CD4-positive, alpha-beta memory T cell (primary cell): ENCODE data around the gene CSPG4. TPM values are rescaled to one million over a fixed set of nuclear protein-coding genes. Genes with fewer than 3 reads are reported as not detected.

ENCODE experiments used
- CTCF ChIA-PET: fragments of 350-600 bp; sonication (Branson Sonifier 250); formaldehyde crosslinking; loops from one replicate; lab custom pipeline; 2021; ENCODE audit warnings: inconsistent platforms; ENCODE audit not compliant: partially characterized antibody; lab: Charles Lee
- POLR2A ChIA-PET: fragments of 350-600 bp; sonication (Branson Sonifier 250); formaldehyde crosslinking; loops from one replicate; lab custom pipeline; 2021; ENCODE audit not compliant: partially characterized antibody; lab: Charles Lee
- DNase-seq, 5 donors: peaks; one replicate each; pipeline versions ENCODE4 v3.0.0 to v3.0.0-alpha.2; 2020 to 2022; ENCODE audit warnings: mixed read lengths in 1 of 5
- H3K27ac ChIP-seq: one replicate; pipeline ENCODE4 v1.7.0; 2013; ENCODE audit warnings: low read depth, low read length
- H3K27me3 ChIP-seq: 2 replicates; pipeline ENCODE4 v1.7.0; 2013; ENCODE audit warnings: mild to moderate bottlenecking, low read length, moderate library complexity; ENCODE audit not compliant: insufficient read depth
- H3K36me3 ChIP-seq: 2 replicates; pipeline ENCODE4 v1.7.0; 2013; ENCODE audit warnings: mild to moderate bottlenecking, low read length, moderate library complexity; ENCODE audit not compliant: insufficient read depth
- H3K4me1 ChIP-seq: 2 replicates; pipeline ENCODE4 v1.7.0; 2013; ENCODE audit warnings: mild to moderate bottlenecking, low read length, moderate library complexity; ENCODE audit not compliant: insufficient read depth
- H3K4me3 ChIP-seq, 2 donors: one replicate each; pipeline ENCODE4 v1.7.0; 2013; ENCODE audit warnings: low read length in 2 of 2, mild to moderate bottlenecking in 1 of 2
- H3K9me3 ChIP-seq, 2 donors: one replicate each; pipeline ENCODE4 v1.7.0; 2013; ENCODE audit warnings: low read length in 2 of 2, control low read depth in 1 of 2; ENCODE audit not compliant: control insufficient read depth in 1 of 2
- H3K27ac Mint-ChIP-seq, 7 donors: one replicate each; pipeline ENCODE4 v1.8.0; 2020 to 2021; ENCODE audit warnings: mixed read lengths in 7 of 7, mild to moderate bottlenecking in 6 of 7, inconsistent platforms in 3 of 7, moderate library complexity in 3 of 7
- H3K27me3 Mint-ChIP-seq, 2 donors: one replicate each; pipeline ENCODE4 v1.8.0; 2020 to 2021; ENCODE audit warnings: mixed read lengths in 2 of 2
- H3K36me3 Mint-ChIP-seq, 2 donors: one replicate each; pipeline ENCODE4 v1.8.0; 2020 to 2021; ENCODE audit warnings: mixed read lengths in 2 of 2, inconsistent platforms in 1 of 2, mild to moderate bottlenecking in 1 of 2
- H3K4me1 Mint-ChIP-seq, 4 donors: one replicate each; pipeline ENCODE4 v1.8.0; 2020 to 2021; ENCODE audit warnings: mixed read lengths in 4 of 4, mild to moderate bottlenecking in 1 of 4
- H3K4me3 Mint-ChIP-seq, 8 donors: one replicate each; pipeline ENCODE4 v1.8.0; 2020 to 2021; ENCODE audit warnings: mixed read lengths in 8 of 8, mild to moderate bottlenecking in 7 of 8, moderate library complexity in 6 of 8, inconsistent platforms in 3 of 8
- H3K9me3 Mint-ChIP-seq, 8 donors: one replicate each; pipeline ENCODE4 v1.8.0; 2020 to 2021; ENCODE audit warnings: mixed read lengths in 8 of 8, mild to moderate bottlenecking in 5 of 8, inconsistent platforms in 3 of 8, moderate library complexity in 1 of 8
- intact Hi-C: fragments of 100-400 bp; cut with micrococcal nuclease; formaldehyde crosslinking; loops from one replicate; pipeline ENCODE4 v1.15.1; 2023
- polyA plus RNA-seq, 2 donors: library from polyadenylated mRNA; unstranded; fragments of 300-500 nt; fragmentation: Illumina TruSeq; gene quantifications; one replicate each; pipeline ENCODE4 v1.2.3, GENCODE V29; 2021
- total RNA-seq, 2 experiments: library from RNA; stranded (reverse); gene quantifications; one replicate each; pipeline ENCODE4 v1.2.3, GENCODE V29; 2021

Gene CSPG4
- total and polyA plus RNA-seq, 4 experiments from 2014 or later = not detected

DNA sequence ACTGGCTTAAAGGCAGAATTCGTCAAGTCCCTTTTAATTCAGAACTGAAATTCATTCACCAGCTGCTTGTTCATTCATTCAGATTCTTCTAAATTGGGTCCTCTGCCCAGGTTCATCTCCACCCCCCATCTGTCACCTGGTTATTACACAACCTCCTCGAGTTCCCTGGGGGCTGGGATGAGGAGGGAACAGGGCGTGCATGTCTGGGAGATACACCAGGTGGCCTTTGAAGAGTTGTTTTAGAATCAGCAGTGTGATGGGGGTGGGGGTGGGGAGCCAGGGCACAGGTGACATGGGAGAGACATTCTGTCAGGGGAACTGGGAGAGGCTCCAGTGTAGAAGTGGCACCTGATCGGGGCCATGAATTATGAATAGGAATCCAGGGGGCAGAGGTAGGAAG, 56.7 kb downstream of the CSPG4 start:
- CTCF ChIA-PET = no interaction called here
- H3K4me1 ChIP-seq = peaks cover 15% of the 10 kb centered on the region
- H3K4me3 ChIP-seq = no peak overlapping the region
- H3K9me3 Mint-ChIP-seq = no peaks in the 10 kb centered on the region
- intact Hi-C loops = no loop called here
- H3K36me3 Mint-ChIP-seq = no peaks in the 10 kb centered on the region
- peak overlapping the region in 1 of 7 donors; percentile 18 for H3K27ac Mint-ChIP-seq
- H3K27me3 ChIP-seq = no peaks in the 10 kb centered on the region
- no peak overlapping the region for H3K27ac ChIP-seq
- DNase-seq = no peak
- H3K27me3 Mint-ChIP-seq = no peaks in the 10 kb centered on the region
- H3K4me1 Mint-ChIP-seq = peaks cover 7 to 17% (median 11%) of the 10 kb centered on the region in 4 donors
- no peaks in the 10 kb centered on the region for H3K9me3 ChIP-seq
- H3K36me3 ChIP-seq = no peaks in the 10 kb centered on the region
- POLR2A ChIA-PET = no interaction called here
- H3K4me3 Mint-ChIP-seq = no peak overlapping the region

DNA sequence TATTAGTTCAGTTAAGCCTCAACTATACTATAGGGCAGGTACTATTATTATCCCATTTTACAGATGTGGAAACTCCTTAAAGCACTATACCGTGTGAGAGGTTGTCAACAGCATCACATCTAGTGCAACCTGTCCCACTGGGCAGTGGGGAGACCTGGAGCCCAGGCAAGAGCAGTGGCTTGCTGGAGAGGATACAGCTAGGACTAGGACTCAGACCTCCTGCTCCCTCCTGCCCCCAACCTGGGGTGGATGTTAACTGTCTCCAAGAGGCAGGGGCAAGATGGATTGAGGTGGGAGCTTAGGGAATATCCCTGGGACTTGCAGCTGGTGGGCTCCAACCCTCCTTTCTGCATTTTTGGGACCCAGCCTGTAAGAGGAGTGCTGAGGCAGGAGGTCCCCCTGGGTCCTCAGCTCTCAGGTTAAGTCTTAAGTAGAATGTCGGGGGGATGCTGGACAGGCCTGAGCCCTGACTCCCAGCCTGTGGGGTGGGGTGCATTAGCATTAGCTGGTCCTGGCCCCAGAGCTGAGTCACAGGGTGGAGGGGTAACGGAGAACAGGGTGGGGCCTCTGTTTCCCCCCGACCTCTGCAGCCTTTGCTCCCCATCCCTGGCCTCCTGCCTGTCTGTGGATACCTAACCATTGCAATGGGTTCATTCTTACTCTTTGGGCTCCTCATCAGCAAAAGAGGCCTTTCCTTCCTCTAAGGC, 58.3 kb downstream of the CSPG4 start:
- H3K27me3 Mint-ChIP-seq = no peaks in the 10 kb centered on the region
- no peaks in the 10 kb centered on the region for H3K36me3 Mint-ChIP-seq
- POLR2A ChIA-PET = interaction anchor here (1.1 kb wide), 1 partner anchor 15 kb away, joined by 3 read pairs; no protein-coding TSS in a partner anchor
- Histone ChIP-seq H3K4me1 (peaks cover 16% of the 10 kb centered on the region), H3K27me3 (no peaks in the 10 kb centered on the region), H3K36me3 (no peaks in the 10 kb centered on the region), H3K4me3 (no peak overlapping the region), H3K9me3 (no peaks in the 10 kb centered on the region), H3K27ac (no peak overlapping the region)
- peaks cover 10 to 33% (median 24%) of the 10 kb centered on the region in 4 donors for H3K4me1 Mint-ChIP-seq
- H3K4me3 Mint-ChIP-seq = no peak overlapping the region
- H3K27ac Mint-ChIP-seq = peak overlapping the region in 1 of 7 donors; percentile 31
- CTCF ChIA-PET = no interaction called here
- intact Hi-C loops = no loop called here
- no peak for DNase-seq
- H3K9me3 Mint-ChIP-seq = no peaks in the 10 kb centered on the region

DNA sequence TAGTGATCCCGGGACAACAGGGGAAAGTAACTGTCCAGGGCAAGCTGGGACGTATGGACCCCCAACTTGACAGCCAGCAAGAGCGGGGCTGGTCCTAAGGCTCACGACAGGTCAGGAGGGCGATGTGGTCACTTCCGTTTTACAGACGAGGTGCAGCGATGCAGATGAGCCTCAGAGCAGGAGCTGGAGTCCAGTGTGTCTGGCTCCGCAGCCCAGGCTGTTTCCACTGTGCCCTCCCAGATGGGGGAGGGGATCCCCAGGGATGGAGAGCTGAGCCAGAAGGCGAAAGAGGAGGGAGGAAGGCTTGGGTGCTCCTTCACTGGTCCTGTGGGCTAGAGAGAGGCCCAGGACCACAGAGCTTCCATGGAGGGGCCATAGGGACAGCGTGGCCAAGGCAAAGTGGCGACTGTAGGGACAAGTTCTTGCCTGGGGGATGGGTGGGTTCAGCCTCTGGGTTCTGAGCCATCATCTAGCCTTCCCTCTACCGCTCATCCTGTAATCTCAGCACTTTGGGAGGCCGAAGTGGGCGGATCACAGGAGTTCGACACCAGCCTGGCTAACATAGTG, 59.2 kb downstream of the CSPG4 start:
- Histone ChIP-seq H3K36me3 (no peaks in the 10 kb centered on the region), H3K27ac (no peak overlapping the region), H3K4me1 (peaks cover 18% of the 10 kb centered on the region), H3K4me3 (no peak overlapping the region), H3K27me3 (no peaks in the 10 kb centered on the region), H3K9me3 (no peaks in the 10 kb centered on the region)
- no peak for DNase-seq
- Mint-ChIP-seq H3K9me3 (no peaks in the 10 kb centered on the region), H3K27ac (peak overlapping the region in 2 of 7 donors; percentile 29 to 68), H3K4me1 (peaks cover 10 to 42% (median 24%) of the 10 kb centered on the region in 4 donors), H3K36me3 (no peaks in the 10 kb centered on the region), H3K4me3 (no peak overlapping the region), H3K27me3 (no peaks in the 10 kb centered on the region)
- ChIA-PET CTCF (no interaction called here), POLR2A (interaction anchor here (1.1 kb wide), 1 partner anchor 14 kb away, joined by 3 read pairs; no protein-coding TSS in a partner anchor)
- intact Hi-C loops = no loop called here

GRCh38 chr15:75651810-75652543, 60.7 kb downstream of the CSPG4 start:
- DNase-seq = no peak

GRCh38 chr15:75650908-75651809, 61.5 kb downstream of the CSPG4 start:
- H3K9me3 Mint-ChIP-seq = no peaks in the 10 kb centered on the region
- Histone ChIP-seq H3K36me3 (no peaks in the 10 kb centered on the region), H3K27ac (no peak overlapping the region), H3K4me3 (no peak overlapping the region), H3K27me3 (no peaks in the 10 kb centered on the region), H3K9me3 (no peaks in the 10 kb centered on the region), H3K4me1 (peaks cover 32% of the 10 kb centered on the region)
- H3K27me3 Mint-ChIP-seq = no peaks in the 10 kb centered on the region
- peaks cover 0 to 5% of the 10 kb centered on the region in 2 donors for H3K36me3 Mint-ChIP-seq
- CTCF ChIA-PET = interaction anchor here (0.6 to 0.7 kb wide), 2 partner anchors 11 to 13 kb away, joined by 3 read pairs; partner anchors contain the start of gene IMP3
- peaks cover 15 to 52% (median 33%) of the 10 kb centered on the region in 4 donors for H3K4me1 Mint-ChIP-seq
- POLR2A ChIA-PET = interaction anchor here (0.6 to 1.3 kb wide), 3 partner anchors 10 to 283 kb away, joined by 3 read pairs; partner anchors contain the start of genes IMP3 and MAN2C1
- peak overlapping the region in 6 of 7 donors; percentile 8 to 84 (median 61) for H3K27ac Mint-ChIP-seq
- intact Hi-C loops = no loop called here
- DNase-seq = no peak
- peak overlapping the region in 6 of 8 donors; percentile 7 to 72 (median 51) for H3K4me3 Mint-ChIP-seq

More at GRCh38 chr15:75651810-75652543, 60.7 kb downstream of the CSPG4 start:
- ChIA-PET POLR2A (interaction anchor here (1.3 kb wide), 1 partner anchor 283 kb away, joined by 3 read pairs; the partner anchor contains the start of gene MAN2C1), CTCF (interaction anchor here (0.6 kb wide), 1 partner anchor 14 kb away, joined by 3 read pairs; no protein-coding TSS in a partner anchor)
- Mint-ChIP-seq H3K27ac (peak overlapping the region in 5 of 7 donors; percentile 36 to 86 (median 67)), H3K4me3 (peak overlapping the region in 4 of 8 donors; percentile 12 to 57 (median 27)), H3K4me1 (peaks cover 10 to 46% (median 26%) of the 10 kb centered on the region in 4 donors), H3K9me3 (no peaks in the 10 kb centered on the region), H3K36me3 (peaks cover 0 to 3% of the 10 kb centered on the region in 2 donors), H3K27me3 (no peaks in the 10 kb centered on the region)
- Histone ChIP-seq H3K27ac (no peak overlapping the region), H3K4me1 (peaks cover 27% of the 10 kb centered on the region), H3K36me3 (no peaks in the 10 kb centered on the region), H3K4me3 (no peak overlapping the region), H3K27me3 (no peaks in the 10 kb centered on the region), H3K9me3 (no peaks in the 10 kb centered on the region)
- intact Hi-C loops = no loop called here

- Mint-ChIP-seq H3K27ac (peak overlapping the region in 5 of 7 donors; percentile 1 to 75 (median 67)), H3K36me3 (peaks cover 0 to 5% of the 10 kb centered on the region in 2 donors), H3K4me3 (peak overlapping the region in 7 of 8 donors; percentile 5 to 83 (median 69)), H3K9me3 (no peaks in the 10 kb centered on the region), H3K27me3 (no peaks in the 10 kb centered on the region), H3K4me1 (peaks cover 15 to 53% (median 33%) of the 10 kb centered on the region in 4 donors)
- no peaks in the 10 kb centered on the region for H3K27me3 ChIP-seq
- no peaks in the 10 kb centered on the region for H3K36me3 ChIP-seq
- no peak for DNase-seq
- ChIA-PET CTCF (no interaction called here), POLR2A (interaction anchor here (1.0 to 2.2 kb wide), 2 partner anchors 9 to 31 kb away, joined by 4 to 10 read pairs; partner anchors contain the start of gene IMP3)
- peaks cover 32% of the 10 kb centered on the region for H3K4me1 ChIP-seq
- no peak overlapping the region for H3K27ac ChIP-seq
- H3K4me3 ChIP-seq = no peak overlapping the region
- intact Hi-C loops = loop anchor here (2.0 kb wide), 1 partner anchor 141 kb away; no protein-coding TSS in a partner anchor
- no peaks in the 10 kb centered on the region for H3K9me3 ChIP-seq
These were observed 62.8 kb downstream of the CSPG4 start for GRCh38 chr15:75649848-75650247.
